Ovary (tissue), 9 donors: ENCODE results near the gene L2HGDH. TPM values are rescaled to one million over a fixed set of nuclear protein-coding genes. Genes with fewer than 3 reads are reported as not detected.
A peak's percentile ranks its signal among the peaks of the same experiment; 100 is the strongest.

Experiments
- DNase-seq, 5 donors: peaks; one replicate each; pipeline ENCODE4 v3.0.0-alpha.2; 2019 to 2020
- H3K27ac ChIP-seq, 2 donors: fragments of 200-600 bp; one replicate each; pipeline versions ENCODE4 v1.5.1 to v1.8.0; 2019 to 2022
- H3K27me3 ChIP-seq: fragments of 200-600 bp; one replicate; pipeline ENCODE4 v1.8.0; 2022
- H3K36me3 ChIP-seq: fragments of 200-600 bp; sonication (generic); one replicate; pipeline ENCODE4 v1.5.1; 2019
- H3K4me1 ChIP-seq: one replicate; pipeline ENCODE4 v1.8.1; 2013; ENCODE audit warnings: mild to moderate bottlenecking, moderate library complexity; ENCODE audit not compliant: insufficient read depth
- H3K4me3 ChIP-seq: fragments of 200-600 bp; sonication (generic); one replicate; pipeline ENCODE4 v1.5.1; 2017
- H3K9me3 ChIP-seq, 2 donors: fragments of 200-600 bp in 1 of 2; sonication (generic) in 1 of 2; one replicate each; pipeline versions ENCODE4 v1.5.1 to v1.8.1; 2013 to 2019; ENCODE audit warnings: mild to moderate bottlenecking in 1 of 2, moderate library complexity in 1 of 2
- CTCF ChIP-seq, 3 donors: fragments of 450-650 bp in 2 of 3; fragments of 200-600 bp in 1 of 3; IDR thresholded peaks; one replicate each; pipeline versions ENCODE4 v1.5.1 to v1.8.0; 2016 to 2022; ENCODE audit warnings: antibody characterized with exemption in 3 of 3, mild to moderate bottlenecking in 1 of 3
- EP300 ChIP-seq: sonication (generic); formaldehyde crosslinking; IDR thresholded peaks from one replicate; pipeline ENCODE4 v1.6.1; 2017; ENCODE audit warnings: antibody characterized with exemption
- POLR2A ChIP-seq: fragments of 450-650 bp; IDR thresholded peaks from one replicate; pipeline ENCODE4 v1.6.1; 2017; ENCODE audit warnings: antibody characterized with exemption, mild to moderate bottlenecking, moderate library complexity
- WGBS, 3 donors: extraction: QIAGEN DNeasy Blood & Tissue Kit in 1 of 3; methylation state at CpG; one replicate each; pipeline versions ENCODE4 v1.1.5 to v1.1.7; 2013 to 2017; 5-methylcytosine and 5-hydroxymethylcytosine counted together
- intact Hi-C, 4 donors: fragments of 100-400 bp; cut with DNase I; formaldehyde crosslinking; loops; one replicate each; pipeline versions ENCODE4 v1.11.0 to v1.15.1; 2022 to 2023
- polyA plus RNA-seq, 2 donors: library from polyadenylated mRNA; stranded (reverse); fragments of 200-250 nt in 1 of 2; fragments of 350-450 nt in 1 of 2; fragmentation: Illumina TruSeq in 1 of 2; extraction: RNeasy Lipid Tissue Mini Kit (QIAGEN cat#74804) in 1 of 2; gene quantifications; one replicate each; pipeline ENCODE4 v1.2.3, GENCODE V29; 2013 to 2014
- total RNA-seq, 7 donors: library from RNA; depleted of rRNA in 2 of 7; stranded (reverse); fragments of >200 nt in 2 of 7; fragmentation: NEBNext Ultra II Directional in 3 of 7; extraction: Animal tissue kit (Norgen Biotek cat#: 25700) in 3 of 7; gene quantifications; one replicate each; pipeline versions ENCODE4 v1.1.0 to v1.2.4, GENCODE V29; 2016 to 2023
- donor health status: DM: no; HTN: no; CAD: no; lungs with moderate emphysema.
- donor health status: DM: no; HTN: no; CAD: no.
- donor health status: Bipolar disorder and iron deficiency.
- donor health status: DM: yes; HTN: yes; CAD: no.
- donor health status: DM: no; HTN: no; CAD: no.
- donor health status: DM: yes; HTN: yes; CAD: no.

L2HGDH gene
- total and polyA plus RNA-seq, 9 donors: 2.3 to 5.9 (median 4.8) TPM

- 1 to 3% (median 2%) methylated on average over 18 of the region's 18 CpGs for WGBS, 3 donors
Observed at GRCh38 chr14:50311337-50311971, 575 bp downstream of the L2HGDH start.

GRCh38 chr14:50310445-50310844 lies 1.6 kb downstream of the L2HGDH start:
- intact Hi-C loops: no loop called here
- no peak overlapping the region for H3K4me3 ChIP-seq
- 91 to 94% (median 93%) methylated on average over 4 of the region's 4 CpGs for WGBS, 3 donors
- no peaks in the 10 kb centered on the region for H3K27me3 ChIP-seq
- no peaks in the 10 kb centered on the region for H3K9me3 ChIP-seq
- H3K36me3 ChIP-seq: no peaks in the 10 kb centered on the region
- no peak for DNase-seq
- TF ChIP-seq CTCF (IDR thresholded peaks at IDR 0.05) (no peak), POLR2A (no peak), EP300 (no peak)
- H3K4me1 ChIP-seq: no peaks in the 10 kb centered on the region
- H3K27ac ChIP-seq: no peak overlapping the region

More at GRCh38 chr14:50311337-50311971, 575 bp downstream of the L2HGDH start:
- Histone ChIP-seq H3K4me1 (no peaks in the 10 kb centered on the region), H3K27me3 (no peaks in the 10 kb centered on the region), H3K27ac (peak overlapping the region; percentile 67 to 88), H3K4me3 (peak overlapping the region; percentile 75), H3K36me3 (no peaks in the 10 kb centered on the region), H3K9me3 (no peaks in the 10 kb centered on the region)
- intact Hi-C loops: no loop called here
- TF ChIP-seq CTCF (IDR thresholded peaks at IDR 0.05) (peak in 2 of 3 donors; percentile 61 to 67), POLR2A (no peak)
- no peak for DNase-seq

GRCh38 chr14:50308363-50308915 lies 3.6 kb downstream of the L2HGDH start:
- Histone ChIP-seq H3K4me3 (no peak overlapping the region), H3K4me1 (no peaks in the 10 kb centered on the region), H3K9me3 (no peaks in the 10 kb centered on the region), H3K27ac (no peak overlapping the region), H3K27me3 (no peaks in the 10 kb centered on the region), H3K36me3 (no peaks in the 10 kb centered on the region)
- 77 to 84% (median 82%) methylated on average over 4 of the region's 4 CpGs for WGBS, 3 donors
- no peak for DNase-seq
- intact Hi-C loops: no loop called here
- TF ChIP-seq POLR2A (no peak), EP300 (no peak), CTCF (IDR thresholded peaks at IDR 0.05) (no peak)

GRCh38 chr14:50303744-50304471 lies 8.1 kb downstream of the L2HGDH start:
- Histone ChIP-seq H3K36me3 (no peaks in the 10 kb centered on the region), H3K4me3 (no peak overlapping the region), H3K27me3 (no peaks in the 10 kb centered on the region), H3K9me3 (no peaks in the 10 kb centered on the region), H3K4me1 (no peaks in the 10 kb centered on the region), H3K27ac (no peak overlapping the region)
- WGBS, 3 donors: 92 to 96% (median 94%) methylated on average over 8 of the region's 8 CpGs
- DNase-seq: no peak
- TF ChIP-seq POLR2A (no peak), CTCF (IDR thresholded peaks at IDR 0.05) (no peak), EP300 (no peak)
- intact Hi-C loops: no loop called here
